Lung microvascular endothelial cell (primary cell): ENCODE results near the gene WFIKKN1. TPM values are rescaled to one million over a fixed set of nuclear protein-coding genes. Genes with fewer than 3 reads are reported as not detected.
"Not testable (repeated sequence)": the region's sequence is repeated elsewhere in the genome, so short reads cannot be mapped to it uniquely, and the experiment has no call there.

ENCODE experiments used
- DNase-seq, 2 donors: peaks; one replicate each; pipeline versions ENCODE4 v3.0.0 to v3.0.0-alpha.2; 2010; ENCODE audit warnings: low read depth in 2 of 2
- total RNA-seq: library from RNA; depleted of rRNA; stranded (reverse); fragments of >200 nt; gene quantifications from 2 replicates; pipeline ENCODE4 v1.2.1, GENCODE V29; 2014

Gene WFIKKN1
- total RNA-seq, 1 donor from 2014 or later = 0.20 TPM

DNA sequence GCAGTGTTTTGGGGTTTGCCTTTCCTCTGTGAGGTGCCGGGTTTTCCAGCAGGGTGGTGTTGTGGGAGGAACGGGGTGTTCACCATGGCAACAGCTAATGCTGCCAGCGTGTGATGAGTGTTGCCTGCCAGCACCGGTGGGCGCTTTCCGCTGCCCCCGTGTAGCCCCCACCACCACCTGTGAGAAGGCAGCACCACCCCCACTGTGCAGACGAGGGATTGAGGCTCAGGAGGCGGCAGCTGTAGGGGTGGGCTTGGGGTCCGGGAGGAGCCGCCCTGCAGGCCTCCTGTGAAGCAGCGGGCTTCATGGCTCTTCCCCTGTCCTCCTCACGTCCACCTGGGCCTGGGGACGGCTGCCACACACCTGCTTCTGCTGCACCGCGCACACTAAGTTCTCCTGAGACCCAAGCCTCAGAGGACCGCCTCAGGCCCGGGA is 35.7 kb upstream of the WFIKKN1 start:
- no peak for DNase-seq

DNA sequence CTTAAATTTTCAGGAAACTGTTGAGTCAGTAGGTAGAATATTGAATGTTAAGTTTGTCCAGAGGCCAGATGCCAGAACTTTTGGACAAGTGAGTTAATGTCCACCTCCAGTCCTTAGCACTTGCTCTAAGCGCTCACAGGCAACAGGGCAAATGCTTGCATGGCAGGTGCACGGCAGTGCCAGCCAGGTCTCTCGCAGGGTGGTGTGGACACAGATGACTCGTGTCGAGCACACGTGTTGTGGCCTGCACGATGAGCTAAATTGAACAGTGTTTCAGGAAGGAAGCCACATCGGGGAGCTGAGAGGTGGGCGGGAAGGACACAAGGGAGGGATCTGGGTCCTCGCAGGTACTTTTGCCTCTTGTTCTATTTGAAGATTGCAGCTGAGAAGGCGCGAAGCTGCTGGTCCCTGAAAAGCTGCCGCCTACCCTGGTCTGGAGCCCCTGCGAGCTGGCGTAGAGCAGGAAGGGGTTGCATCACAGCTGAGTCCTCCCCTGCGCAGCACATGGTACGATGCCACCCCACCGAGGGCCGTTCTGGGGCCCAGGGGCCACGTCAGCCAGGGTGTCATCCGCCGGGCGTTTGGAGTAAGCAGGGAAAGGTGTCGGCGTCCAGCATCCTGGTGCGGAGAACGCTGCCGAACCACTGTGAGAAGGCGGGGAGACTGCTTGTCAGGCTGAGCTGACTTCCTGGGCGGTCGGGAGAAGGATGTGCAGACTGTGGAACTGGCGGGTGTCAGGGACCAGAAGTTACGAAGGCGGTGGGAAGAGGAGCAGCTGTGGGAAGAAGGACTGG is 34.6 kb upstream of the WFIKKN1 start:
- DNase-seq = no peak

DNA sequence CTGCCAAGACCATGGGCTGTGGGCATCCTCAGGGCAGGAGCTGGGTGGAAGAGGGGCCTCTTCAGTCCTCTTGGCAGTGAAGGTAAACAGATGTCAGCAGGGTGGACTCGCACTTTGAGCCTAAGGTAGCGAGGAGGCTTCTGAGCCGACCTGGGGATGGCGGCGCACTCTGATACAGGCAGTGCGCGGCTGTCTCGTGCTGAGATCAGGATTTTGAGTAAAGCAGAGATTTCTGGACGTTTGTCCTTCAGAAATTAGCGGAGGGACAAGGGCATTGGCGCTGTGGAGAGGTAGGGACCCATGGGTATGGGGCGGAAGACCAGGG is 34.1 kb upstream of the WFIKKN1 start:
- DNase-seq = no peak

DNA sequence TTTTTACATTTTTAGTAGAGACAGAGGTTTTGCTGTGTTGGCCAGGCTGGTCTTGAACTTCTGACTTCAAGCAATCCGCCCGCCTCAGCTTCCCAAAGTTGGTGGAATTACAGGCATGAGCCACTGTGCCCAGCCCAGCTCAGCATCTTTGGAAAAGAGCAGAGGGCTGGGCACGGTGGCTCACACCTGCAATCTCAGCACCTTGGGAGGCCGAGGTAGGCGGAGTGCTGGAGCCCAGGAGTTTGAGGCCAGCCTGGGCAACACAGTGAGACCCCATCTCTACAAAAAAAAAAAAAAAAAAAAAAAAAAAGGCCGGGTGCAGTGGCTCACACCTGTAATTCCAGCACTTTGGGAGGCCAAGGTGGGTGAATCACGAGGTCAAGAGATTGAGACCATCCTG is 33.1 kb upstream of the WFIKKN1 start:
- not testable (repeated sequence) for DNase-seq

DNA sequence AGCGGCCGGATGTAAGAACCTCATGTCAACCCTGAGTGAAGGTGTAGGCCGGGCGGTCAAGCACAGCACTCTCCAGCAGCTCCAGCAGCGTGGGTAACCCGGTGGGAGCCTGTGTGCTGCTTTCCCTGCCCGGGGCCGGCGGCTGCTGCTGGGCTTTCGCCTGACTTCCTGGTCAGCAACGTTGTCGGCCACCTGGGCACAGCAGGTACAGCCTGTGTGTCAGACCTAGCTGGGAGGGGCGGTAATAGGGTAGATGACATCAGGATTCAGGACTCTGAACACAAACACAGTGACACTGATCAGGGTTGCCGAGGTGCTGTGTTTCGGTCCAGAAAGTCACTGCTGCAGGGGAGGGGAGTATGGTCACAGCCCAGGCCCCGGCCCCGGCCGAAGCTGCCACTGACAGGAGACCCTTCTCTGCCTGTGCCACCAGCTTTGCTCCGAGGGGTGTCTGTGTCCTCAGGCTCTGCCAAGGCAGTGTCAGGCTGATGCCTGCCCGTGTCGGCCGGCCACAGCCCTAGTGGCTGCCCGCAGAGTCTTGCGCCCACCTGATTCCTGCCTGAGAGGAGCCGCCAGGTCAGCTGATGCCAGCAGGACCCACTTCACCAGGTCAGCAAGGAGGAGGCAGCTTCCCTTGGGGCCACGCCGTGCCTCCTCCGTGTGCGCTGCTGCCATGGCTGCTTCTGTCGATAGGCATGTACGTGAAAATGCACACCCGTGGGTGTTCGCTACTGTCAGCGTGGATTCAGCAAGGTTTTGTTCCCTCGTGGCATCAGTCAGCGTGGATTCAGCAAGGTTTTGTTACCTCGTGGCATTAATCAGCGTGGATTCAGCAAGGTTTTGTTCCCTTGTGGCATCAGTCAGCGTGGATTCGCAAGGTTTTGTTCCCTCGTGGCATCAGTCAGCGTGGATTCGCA is 31.7 kb upstream of the WFIKKN1 start:
- no peak for DNase-seq

DNA sequence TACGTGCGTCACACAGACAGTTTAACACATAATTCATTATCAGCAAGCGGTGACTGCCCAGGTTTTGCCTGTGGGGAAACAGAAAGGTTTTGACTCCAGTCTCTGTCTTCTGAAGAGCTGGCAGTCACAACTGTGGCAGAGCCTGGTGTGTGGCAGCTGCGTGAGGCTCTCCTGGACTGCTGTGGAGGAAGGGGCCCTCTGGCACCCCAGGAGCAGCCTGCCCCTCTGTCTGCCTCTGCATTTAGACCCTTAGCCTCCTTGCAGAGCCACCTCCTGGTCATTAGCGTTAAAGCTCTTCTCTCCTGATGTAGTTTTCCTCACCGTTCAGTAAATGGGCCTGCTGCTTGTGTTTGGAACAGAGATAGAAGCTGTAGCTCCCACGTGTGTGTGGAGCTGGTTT is 30.0 kb upstream of the WFIKKN1 start:
- DNase-seq = peak in 1 of 2 donors; percentile 46

DNA sequence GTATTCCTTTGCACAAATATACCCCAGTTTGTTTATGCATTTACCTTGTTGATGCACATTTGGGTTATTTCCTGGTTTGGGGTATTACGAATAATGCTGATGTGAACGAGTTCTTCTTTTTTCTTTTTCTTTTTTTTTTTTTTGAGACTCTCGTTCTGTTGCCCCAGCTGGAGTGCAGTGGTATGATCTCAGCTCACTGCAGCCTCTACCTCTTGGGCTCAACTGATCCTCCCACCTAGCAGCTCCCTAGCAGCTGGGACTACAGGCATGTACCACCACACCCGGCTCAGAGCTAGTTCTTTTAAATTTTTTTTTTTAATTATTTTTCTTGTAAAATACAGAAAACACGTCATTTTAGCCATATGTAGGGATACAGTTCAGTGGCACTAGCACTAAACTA is 26.9 kb upstream of the WFIKKN1 start:
- no peak for DNase-seq

DNA sequence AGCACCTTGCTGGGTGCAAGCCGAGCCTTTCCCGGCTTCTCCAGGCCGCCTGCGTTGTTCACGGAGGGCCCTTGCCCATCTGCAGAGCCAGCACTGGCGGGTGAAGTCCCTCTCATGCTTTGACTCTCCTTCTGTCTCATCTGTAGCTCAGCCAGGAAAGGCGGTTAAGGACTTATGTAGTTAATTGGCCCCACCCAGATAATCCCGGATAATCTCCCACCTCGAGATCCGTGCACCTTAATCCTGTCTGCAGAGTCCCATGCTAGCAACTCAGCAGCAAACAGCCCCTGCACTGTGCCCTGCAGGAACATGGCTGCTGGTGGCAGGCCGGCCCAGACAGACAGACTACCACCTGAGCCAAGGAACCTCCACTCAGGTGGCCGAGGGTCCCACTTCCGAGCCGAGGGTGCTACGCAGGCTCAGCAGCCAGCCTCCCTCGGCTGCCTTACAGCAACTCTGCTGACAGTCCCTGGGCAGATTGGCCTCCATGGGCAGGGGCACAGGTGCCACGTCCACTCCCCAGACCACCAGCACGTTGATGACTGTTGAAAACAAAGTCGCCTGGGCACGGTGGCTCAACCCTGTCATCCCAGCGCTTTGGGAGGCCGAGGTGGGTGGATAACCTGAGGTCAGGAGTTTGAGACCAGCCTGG is 24.0 kb upstream of the WFIKKN1 start:
- DNase-seq = no peak

DNA sequence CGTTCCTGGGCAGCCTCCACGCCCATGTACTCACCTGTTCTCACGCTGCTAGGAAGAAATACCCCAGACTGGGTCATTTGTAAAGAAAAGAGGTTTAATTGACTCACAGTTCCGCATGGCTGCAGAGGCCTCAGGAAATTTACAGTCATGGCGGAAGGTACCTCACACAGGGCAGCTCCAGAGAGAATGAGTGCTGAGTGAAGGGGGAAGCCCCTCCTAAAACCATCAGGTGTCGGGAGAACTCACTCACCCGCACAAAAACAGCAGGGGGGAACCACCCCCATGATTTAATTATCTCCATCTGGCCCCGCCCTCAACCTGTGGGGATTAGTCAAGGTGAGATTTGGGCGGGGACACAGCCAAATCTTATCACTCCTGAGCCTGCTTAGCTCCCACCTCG is 22.8 kb upstream of the WFIKKN1 start:
- DNase-seq = no peak

DNA sequence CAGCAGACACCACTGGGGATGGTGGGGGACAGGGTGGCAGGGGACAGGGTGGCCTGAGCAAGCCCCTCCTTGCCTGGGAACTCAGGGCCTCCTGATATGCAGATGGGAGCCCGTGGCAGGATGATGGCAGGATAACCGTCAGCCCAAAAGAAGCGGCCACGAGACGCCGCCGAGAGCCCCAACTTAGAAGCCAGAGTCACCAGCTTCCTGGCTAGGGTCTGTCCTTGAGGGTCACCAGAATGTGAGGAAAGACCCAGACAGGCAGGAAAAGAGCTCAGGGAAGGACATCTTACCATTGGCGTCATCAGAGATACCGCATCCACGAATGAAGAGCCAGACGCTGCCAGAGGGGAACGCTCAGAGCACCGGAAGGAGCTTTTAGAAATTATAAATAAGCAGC is 21.5 kb upstream of the WFIKKN1 start:
- no peak for DNase-seq

DNA sequence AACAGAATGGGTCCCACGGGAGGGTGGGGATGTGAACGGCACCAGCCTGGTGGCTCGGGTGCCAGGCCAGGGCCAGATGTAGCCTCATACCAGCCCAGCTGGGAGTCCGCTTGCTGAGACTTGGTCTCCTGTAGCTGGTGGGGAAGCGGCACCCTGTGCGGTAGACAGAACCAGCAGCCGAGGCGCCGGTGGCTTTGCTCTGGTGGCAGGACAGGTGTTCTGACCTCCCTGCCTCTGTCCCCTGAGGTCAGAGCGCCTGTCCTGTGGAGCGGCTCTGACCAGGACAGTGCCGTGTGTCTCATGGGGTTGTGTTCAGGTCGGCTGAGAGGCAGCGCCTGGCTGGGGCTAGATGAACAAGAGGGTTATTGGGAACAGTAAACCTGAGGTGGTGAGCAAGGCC is 20.8 kb upstream of the WFIKKN1 start:
- DNase-seq = no peak

DNA sequence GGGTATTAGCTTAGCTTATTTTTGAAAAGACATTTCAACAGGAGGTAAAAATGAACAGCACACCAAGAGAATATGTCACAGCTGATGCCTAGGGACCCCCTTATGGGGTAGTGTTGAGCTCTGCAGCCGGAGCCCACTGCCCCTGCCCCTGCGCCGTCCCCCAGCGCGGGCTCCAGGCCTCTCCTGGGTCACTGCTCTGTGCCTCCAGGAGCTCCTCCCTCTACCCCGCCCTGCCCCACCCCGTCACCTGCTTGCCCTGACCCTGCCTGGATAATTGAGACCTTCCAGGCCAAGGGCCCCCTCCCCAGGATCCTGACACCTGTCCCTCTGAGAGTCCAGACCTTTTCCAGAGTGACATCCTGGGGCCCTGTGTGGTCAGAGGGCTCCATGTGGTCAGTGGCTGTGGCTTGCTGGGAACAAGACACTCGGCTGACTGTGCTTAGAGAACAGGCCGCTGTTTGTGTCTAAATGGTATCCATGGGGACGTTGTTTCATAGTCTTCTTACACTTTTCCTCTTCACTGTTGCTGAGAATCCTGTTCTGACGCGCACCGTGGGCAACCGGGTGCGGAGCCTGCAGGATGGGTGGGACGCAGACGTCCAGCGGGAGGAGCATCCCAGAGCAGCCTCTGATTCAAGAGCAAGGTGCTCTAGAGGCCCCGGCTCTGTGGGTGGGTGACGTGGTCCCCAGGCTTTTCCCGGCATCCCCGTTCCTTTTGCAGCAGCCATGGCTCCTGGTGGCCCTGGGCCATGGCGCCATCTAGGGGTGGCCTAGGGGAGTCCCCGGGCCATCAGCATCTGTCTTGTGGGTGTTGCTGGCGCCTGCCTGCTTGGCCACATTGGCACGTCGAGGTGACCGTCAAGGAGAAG is 20.0 kb upstream of the WFIKKN1 start:
- DNase-seq = peak; percentile 50 to 65

DNA sequence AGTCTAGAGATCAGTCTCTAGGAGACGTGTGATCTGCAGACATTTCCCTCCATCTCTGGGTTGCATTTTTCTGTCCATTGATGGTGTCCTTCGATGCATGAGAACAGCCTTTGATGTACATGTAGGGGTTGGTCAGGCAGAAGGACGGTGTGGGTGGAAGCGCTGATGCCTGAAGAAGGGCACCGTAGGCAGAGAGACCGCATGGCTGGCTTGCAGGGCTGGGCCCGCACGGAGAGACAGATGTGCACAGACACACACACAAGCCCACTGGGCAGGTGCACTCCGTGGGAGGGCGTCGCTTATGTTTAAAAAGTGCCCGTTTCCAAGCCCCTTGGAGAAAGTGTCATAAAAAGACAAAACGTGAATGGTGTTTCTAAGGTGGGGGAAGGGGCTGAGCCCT is 15.7 kb upstream of the WFIKKN1 start:
- no peak for DNase-seq

DNA sequence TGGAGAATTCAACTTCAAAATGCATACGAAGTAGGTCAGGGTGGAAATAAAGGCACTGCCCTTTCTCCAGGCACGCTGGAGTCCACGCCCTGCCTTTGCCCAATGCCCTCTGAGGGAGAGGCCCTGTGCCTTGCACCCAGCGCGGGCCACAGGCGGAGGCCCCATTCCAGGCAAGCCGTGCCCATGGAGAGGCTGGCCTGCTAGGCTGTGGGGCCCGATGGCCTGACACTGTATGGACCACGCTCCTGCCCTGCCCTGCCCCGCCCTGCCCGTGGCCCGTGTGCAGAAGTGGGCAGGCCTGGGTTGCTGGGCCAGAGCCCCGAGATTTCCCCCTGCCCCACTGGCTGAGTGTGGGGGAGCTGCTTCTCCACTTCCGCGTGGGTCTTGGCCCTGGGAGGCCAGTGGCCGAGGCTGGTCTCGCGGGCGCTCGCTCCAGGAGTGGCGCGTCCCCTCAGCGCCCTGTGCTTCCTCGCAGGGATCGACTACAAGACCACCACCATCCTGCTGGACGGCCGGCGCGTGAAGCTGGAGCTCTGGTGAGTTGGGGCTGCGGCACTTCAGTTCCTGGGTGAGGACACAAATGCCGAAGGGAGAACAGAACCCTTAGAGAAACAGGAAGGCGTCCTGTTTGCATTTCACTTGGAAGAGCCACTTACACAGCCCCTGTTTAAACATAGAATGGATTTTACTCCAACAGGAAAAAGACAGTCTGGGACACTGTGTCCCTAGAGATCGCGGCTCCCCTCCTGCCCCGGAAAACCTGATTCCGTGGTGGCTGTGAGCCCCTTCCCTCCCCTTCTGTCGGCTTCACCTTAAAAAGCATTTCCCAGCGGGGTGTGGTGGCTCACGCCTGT is 13.8 kb upstream of the WFIKKN1 start:
- DNase-seq = no peak

DNA sequence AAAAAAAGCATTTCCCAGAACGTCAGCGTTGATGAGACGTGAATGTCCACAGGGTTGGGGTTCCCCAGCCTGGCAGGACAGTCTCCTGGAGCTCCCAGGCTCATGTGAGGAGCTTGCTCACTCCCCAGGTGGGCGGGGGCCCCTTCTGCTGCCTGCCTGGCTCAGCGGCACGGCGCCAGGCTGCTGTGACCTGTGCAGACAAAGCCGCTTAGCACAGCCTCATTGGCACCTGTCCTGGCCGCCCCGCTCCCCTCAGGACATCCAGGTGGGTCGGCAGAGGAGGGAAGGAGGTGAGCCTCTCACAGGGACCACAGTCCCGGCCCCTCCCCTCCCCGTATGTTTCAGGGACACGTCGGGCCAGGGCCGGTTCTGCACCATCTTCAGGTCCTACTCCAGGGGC is 12.9 kb upstream of the WFIKKN1 start:
- no peak for DNase-seq

DNA sequence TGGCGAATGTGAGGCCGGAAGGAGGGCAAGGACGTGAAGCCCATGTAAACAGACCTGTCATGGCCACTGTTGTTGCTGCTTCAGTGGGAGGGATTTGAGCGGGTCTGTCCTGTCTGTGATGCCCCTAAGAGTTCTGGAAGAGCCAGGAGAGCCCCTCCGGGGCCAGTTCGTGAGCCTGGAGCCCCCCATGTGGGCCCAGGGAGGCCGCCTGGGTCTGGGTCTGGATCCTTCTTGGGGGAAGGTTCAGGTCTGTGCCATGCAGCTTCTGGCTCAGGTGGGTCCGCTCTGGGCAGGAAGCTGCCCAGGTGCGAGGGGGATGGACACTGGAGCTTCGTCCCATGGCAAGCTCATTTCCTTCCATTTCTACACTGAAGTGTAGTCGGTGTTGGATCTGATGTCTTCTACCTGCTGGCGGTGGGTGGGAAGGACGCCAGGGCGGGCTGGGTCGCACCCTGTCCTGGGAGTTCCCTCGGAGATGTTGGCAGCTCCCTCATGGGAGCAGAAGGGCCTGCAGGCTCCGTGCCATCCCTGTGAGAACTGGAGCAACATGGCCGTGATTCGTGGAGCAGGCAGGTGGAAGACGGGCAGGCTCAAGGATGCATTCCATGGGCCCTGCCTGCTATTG is 11.2 kb upstream of the WFIKKN1 start:
- DNase-seq = no peak

DNA sequence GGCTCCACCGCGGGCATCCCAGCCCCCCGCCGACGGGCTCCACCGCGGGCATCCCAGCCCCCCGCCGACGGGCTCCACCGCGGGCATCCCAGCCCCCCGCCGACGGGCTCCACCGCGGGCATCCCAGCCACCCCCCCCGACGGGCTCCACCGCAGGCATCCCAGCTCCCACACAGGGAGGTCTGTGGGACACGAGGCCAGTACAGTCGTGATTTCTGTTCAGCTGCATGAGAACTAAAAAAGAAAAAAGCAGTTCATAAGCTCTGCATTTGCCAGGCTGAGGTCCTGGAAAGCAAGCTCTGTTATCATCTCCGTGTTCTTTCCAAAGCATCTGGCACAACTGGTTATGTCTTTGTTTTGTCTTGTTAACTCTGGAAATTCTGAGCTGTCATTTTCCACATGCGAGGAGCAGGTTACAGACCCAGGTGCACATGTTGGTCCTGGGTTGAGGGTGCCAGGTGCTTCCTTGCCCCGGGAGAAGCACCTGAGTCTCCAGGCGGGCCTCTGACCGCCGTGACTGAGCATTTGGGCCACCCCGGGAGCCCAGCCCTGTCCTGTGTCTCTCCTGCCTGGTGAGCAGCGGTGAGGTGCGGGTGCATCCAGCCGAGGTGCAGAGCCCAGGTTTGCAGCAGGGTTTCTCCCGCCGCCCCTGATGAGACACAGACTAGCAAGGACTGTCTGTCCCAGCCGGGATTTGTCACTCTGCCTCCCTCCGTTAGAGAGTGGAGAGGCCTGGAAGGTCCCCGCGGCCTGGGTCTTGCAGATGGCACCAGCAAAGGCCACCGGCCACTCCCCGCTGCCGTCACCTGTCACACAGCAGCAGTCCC is 9.9 kb upstream of the WFIKKN1 start:
- DNase-seq = no peak

DNA sequence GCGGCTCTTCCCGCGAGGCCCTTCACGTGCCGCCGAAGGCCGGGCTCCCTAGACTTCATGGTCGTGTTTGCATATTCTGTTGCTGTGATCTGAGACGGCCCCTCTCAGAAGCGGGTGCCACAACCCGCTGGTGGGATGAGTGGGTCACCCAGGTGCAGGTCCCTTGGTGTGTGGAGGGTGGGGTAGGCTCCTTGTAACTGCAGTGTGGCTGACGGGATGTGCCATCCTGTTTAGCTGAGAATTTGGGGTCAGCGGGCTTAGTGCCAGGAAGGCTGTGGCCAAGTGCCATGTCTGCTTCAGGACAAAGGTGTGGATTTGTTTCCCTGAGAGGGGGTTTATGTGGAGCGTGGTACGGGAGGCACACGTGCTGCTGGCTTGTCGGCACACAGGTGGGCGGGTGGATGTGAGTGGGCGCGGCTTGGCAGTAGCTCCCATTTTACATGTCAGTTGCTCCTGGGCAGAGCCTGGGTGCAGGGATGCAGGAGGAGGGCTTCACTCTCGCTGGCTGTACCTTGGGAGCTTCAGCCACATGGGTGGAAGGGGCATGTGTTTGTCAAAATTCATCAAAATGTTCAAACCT is 9.2 kb upstream of the WFIKKN1 start:
- DNase-seq = no peak

DNA sequence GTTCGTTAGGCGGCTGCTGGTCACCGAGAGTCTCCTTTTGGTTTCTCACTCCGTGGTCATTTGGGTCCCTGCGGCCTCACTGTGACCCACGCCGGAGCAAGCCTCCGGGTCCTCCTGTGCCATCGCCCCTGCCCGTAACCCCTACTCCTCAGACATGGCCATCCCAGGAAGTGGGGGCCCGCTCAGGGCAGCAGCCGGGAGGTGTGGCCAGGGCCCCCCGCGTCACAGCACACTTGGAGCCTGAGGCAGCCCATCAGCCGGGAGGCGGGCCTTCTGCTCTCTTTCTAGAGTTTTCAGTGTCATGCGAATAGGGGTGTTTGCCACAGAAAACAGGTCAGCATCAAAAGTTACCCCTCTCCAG is 7.9 kb upstream of the WFIKKN1 start:
- DNase-seq = no peak
